Kidney glomerular epithelial cell (primary cell): Measurements from ENCODE around the gene VAV3.

ENCODE experiments used
- DNase-seq: peaks from one replicate; lab custom pipeline; 2025; lab: John Stamatoyannopoulos, UW

VAV3 gene

DNA sequence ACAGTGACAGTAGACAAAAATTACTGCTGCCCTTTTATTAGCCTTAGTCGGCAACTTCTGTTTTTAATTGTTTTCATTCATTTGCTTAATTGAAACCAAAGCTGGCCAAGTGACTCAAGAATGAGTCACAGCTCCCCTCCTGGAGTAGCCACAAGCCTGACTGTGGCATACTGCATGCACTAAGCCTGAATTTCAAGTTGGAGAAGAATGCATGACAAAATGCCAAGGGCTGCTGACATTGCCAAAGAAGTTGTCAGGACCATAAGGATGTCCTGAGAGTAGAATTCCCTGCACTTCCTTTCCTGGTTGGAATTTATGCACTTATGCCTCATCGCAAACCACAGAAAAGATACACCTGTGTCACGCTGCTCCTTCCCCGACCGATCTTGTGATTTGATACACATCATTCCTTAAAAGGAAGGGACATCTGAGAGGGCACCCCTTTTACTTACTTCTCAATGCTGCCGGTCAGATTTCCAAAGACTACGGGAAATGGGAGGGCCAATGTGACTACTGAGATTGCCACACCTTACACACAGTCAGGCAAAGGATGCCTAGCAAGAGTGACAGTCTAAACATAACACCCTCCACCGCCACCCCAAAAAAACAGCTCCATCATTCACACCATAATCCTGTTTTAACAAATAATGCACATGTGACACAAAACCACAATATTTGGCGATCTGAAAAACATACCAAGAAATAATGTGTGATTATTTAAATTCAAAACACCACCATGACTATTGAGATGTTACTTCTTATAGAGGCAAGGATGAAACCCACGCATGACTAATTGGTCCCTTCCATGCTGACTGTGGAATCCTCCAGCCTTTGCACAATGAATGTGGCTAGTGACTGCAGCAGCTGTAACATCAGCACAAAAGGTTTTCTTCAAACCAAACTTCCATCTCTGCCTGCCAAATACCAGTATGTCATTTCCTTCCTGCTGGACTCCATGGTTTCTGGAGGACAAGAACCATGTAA lies 28.2 kb downstream of the VAV3 start:
- DNase-seq, result peak; percentile 64

DNA sequence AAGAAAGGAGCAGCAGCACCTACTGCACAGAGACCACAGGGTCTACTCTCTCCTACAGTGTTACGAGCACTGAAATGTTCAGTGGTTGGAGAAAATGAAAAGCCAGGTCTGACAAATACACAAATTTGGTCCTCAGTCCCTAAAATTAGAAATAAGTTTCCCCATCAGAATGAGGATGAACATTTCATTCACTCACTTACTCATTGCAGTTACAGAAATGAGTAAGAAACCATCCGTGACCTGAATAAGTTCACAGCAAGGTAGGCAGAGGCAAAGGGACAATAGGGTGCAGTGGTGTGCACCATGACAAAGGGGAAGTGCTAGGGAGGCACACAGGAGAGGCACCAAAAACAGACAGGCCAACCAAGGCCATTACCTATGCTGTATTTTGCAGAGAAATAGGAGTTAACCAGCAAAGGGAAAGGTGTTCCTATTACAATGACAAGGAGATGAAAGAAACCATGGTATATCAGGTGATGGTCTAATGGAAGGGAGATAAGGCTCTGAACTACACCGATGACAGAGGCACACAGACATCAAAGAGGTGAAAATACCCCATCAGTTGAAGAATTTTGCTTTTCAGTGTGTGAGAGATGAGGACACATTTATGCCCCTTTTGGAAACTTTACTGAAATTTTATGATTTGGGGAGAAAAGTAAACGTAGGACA lies 29.4 kb downstream of the VAV3 start:
- no peak for DNase-seq

DNA sequence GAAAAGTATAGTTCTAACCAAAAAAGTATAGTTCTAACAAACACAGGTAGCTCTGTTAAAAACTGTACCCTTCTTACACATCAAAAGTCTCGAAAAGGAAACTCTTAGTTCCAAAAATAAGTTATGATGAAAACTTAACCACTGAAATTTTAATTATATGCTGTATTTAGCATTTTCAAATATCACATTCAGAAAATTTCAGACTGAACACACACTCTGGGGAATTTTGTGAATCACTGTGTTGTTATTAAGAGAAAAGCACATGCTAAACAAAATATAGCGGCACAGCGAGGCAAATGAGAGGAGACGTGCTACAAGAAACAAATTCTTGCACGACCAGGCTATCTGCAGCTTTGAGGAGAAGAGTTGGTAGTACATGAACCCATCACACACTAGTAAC lies 30.4 kb downstream of the VAV3 start:
- DNase-seq, result no peak

GRCh38 chr1:107933736-107934135 lies 31.2 kb downstream of the VAV3 start:
- DNase-seq, result no peak

DNA sequence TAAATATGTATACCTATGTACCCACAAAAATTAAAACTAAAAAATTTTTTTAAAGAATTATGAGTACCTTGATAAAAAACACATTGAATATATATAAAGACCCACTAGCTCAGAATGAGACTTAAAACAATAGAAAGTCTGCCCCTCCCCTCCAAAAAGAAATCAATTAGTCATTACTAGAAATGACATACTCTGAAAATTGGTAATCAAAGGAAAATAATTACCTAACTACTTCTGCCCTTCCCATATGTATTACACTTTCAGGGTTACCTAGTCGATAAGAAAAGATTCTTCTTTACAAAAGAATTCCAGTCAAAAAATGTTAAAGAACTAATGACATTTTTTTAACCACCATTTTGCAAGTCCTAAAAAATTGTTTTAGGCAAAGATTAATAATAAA lies 34.7 kb downstream of the VAV3 start:
- DNase-seq, result no peak

DNA sequence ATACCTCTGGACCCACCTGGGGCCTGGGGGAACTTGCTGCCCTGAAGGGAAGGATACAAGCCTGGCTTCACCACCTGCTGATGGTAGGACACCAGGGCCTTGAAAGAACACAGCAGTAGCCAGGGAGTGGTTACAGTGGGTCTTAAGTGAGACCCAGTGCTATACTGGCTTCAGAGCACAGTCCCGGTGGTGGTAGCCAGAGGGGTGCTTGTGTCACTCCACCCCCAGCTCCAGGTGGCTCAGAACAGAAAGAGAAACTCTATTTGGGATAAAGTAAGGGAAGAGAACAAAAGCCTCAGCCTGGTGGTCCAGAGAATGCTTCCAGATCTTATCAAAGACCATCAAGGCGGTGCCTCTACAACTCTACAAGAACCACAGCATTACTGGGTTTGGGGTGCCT lies 37.2 kb downstream of the VAV3 start:
- DNase-seq, result no peak

DNA sequence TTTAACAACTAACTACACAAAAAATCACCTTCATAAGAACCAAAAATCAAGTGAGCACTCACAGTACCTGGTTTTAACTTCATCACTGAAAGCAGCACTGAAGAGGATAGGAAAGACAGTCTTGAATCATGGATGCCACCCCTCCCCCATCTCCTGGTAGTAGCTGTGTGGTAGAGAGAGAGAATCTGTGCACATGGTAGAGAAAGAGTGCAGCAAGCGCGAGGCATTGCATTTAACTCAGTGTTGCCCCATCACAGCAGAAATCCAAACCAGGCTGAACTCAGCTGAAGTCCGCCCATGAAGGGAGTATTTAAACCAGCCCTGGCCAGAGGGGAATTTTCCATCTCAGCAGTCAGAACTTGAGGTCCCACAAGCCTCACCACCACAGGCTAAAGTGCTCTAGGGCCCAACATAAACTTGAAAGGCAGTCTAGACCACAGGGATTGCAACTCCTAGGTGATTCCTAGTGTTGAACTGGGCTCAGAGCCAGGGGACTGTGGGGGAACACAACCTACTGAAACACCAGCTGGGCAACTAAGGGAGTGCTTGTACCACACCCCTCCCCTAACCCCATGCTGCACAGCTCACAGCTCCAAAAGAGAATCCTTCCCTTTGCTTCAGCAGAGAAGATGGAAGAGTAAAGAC lies 38.4 kb downstream of the VAV3 start:
- no peak for DNase-seq

- no peak for DNase-seq
Measured at GRCh38 chr1:107925565-107925964, 39.4 kb downstream of the VAV3 start.

GRCh38 chr1:107920999-107921398 lies 44.0 kb downstream of the VAV3 start:
- no peak for DNase-seq

DNA sequence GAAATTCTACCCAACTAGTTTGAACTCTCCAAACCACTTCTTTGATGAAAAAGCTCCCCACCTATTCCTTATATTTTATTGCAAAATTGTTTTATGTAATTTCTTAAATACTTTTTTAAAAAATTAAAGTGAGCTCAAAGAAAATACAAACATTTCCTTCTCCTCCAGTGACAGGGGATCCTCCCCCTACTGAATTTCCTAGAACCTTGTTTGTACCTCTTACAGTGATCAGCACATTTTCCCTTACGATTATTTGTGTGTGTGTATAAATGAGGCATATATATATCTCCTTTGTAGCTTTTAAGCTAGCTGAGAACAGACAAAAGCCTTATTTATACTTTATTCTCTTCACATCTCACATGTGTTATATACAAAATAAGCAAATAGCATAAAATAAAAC lies 44.4 kb downstream of the VAV3 start:
- DNase-seq, result no peak

GRCh38 chr1:107919953-107920352 lies 45.0 kb downstream of the VAV3 start:
- no peak for DNase-seq

GRCh38 chr1:107914119-107914765 lies 50.7 kb downstream of the VAV3 start:
- no peak for DNase-seq

DNA sequence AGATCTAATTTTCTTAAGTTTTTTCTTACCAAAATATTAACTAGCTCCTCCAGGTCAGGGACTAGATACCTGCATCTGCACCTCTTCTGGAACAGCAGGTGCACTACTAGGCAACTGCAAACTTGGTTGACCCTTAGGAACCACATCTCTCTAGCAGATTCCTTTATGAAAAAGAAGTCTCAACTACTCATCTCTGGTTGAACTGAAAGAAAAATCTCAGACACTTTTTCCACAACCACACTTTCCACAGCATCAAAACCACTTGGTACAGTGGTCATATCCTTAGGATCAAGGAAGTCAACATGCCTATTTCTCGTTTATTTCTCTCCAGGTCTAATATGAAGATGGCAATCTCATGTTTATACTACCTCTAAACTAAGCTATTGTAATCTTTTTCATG lies 52.3 kb downstream of the VAV3 start:
- no peak for DNase-seq

GRCh38 chr1:107900090-107900945 lies 64.7 kb downstream of the VAV3 start:
- DNase-seq, result no peak

GRCh38 chr1:107899655-107900054 lies 65.3 kb downstream of the VAV3 start:
- no peak for DNase-seq

GRCh38 chr1:107897438-107898345 lies 67.3 kb downstream of the VAV3 start:
- no peak for DNase-seq

- DNase-seq, result no peak
Measured at GRCh38 chr1:107896936-107897335, 68.0 kb downstream of the VAV3 start.

GRCh38 chr1:107896401-107896800 lies 68.6 kb downstream of the VAV3 start:
- DNase-seq, result no peak

GRCh38 chr1:107895403-107896191 lies 69.4 kb downstream of the VAV3 start:
- no peak for DNase-seq
